HCT116 (cell line): ENCODE data around the gene GUCA1C.

Experiments used
- CEBPB ChIP-seq: IDR thresholded peaks from 2 replicates; pipeline ENCODE4 v1.6.1; 2012; ENCODE audit warnings: low read depth
- EZH2phosphoT487 ChIP-seq: fragments of 200-600 bp; IDR thresholded peaks from 2 replicates; pipeline ENCODE4 v1.6.1; 2018; ENCODE audit warnings: antibody characterized with exemption, borderline replicate concordance
- POLR2A ChIP-seq: IDR thresholded peaks from 2 replicates; pipeline ENCODE4 v1.7.0; 2011; ENCODE audit warnings: borderline replicate concordance; ENCODE audit not compliant: insufficient read depth, insufficient read length; ENCODE audit errors: extremely low read depth
- SRF ChIP-seq: IDR thresholded peaks from 2 replicates; pipeline ENCODE4 v1.6.1; 2012; ENCODE audit warnings: low read depth

DNA sequence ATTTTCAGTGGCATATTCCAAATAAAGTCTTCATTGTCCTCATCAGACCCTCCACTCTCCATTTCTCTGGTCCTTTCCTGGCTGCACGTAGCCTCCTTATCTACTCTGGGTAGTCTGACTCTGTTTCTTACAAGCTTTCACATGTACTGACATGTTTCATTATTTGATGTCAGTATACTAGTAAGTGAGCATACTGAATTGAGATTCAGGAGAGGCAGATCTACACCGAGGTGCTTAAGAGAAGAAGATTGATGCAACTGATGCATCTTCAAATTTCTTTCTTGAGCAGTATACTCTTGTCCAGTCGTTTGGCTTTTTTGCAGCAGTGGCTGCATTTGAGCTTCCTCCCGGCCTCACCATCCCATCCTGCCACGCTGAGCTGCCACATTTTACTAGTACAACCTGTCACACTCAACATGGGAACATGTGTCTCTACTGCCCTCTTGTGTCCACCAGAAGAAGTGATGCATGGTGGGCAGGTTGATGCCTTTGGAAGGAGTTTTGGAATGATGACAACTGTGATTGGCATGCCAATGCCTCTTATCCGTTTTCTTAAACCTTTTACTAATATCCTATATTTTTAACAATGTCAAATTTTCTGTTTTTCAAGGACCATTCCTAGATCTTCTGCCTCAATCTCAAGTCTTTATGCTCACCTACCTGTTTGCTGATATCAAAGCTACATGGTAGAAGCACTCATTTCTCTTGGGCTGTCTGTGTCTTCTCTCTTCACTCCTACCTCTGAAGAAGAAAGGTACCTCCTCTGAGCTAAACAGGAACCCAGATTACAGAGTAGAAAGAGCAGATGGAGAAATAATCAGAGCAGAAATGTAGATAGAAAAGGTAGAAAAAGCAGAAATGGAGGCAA, 38.7 kb downstream of the GUCA1C start:
- TF ChIP-seq CEBPB (no peak), SRF (no peak), EZH2phosphoT487 (no peak), POLR2A (no peak)
